Measurements from ENCODE around the gene DNAH17.

DNAH17 gene

DNA sequence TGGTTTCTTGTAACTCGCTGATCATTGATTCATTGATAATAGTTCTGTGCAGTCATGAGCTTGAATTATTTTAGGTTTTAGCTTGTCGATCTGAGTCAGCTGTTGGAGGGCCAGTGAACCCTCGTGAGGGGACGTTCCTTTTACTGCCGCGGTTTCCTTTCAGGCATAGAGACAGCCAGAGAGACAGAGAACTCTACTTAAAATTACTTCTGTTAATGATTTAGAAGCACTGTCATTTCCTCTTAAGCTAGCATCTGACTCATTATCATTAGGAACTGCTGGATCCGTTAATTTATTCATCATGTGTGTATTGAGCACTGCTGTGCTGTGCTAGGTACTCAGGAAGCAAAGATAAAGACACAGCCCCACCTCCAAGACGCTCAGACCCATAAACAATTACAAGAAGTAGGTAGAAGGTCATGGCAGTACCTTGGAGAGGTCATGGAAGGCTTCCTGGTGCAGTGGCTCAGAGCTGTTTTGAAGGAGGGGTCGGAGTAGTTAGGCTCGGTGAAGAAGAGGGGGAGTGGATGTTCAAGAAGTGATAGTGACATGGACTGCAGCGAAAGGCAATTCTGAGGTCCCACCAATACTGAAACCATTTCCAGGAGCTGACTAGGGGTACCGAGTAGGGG lies 195.5 kb downstream of the DNAH17 start:
- Histone ChIP-seq H3K9me3 (ENCODE audit: control insufficient read depth, insufficient read depth, low read depth, low read length) (no peaks in the 10 kb centered on the region), H3K27ac (ENCODE audit: extremely low read depth, low read depth, low read length) (no peak overlapping the region), H3K36me3 (ENCODE audit: control insufficient read depth in 2 of 2, insufficient read depth in 1 of 2, low read length in 2 of 2) (peaks cover 8 to 17% of the 10 kb centered on the region in 2 experiments), H3K4me1 (ENCODE audit: control insufficient read depth, insufficient read depth, low read length) (peaks cover 9% of the 10 kb centered on the region), H3K4me3 (ENCODE audit: low read depth, low read length) (no peak overlapping the region)
- POLR2A ChIA-PET = interaction anchor here (1.2 kb wide), 1 partner anchor 21 kb away, joined by 4 read pairs; no protein-coding TSS in a partner anchor
- no peak for TF ChIP-seq ZEB2 (tag by site-specific recombination; IDR thresholded peaks at IDR 0.05)
- TF ChIP-seq RBAK (tag by site-specific recombination; IDR thresholded peaks at IDR 0.05) = no peak
- TF ChIP-seq ZNF623 (tag by site-specific recombination; IDR thresholded peaks at IDR 0.05) = no peak
- TF ChIP-seq, protein P1, sequence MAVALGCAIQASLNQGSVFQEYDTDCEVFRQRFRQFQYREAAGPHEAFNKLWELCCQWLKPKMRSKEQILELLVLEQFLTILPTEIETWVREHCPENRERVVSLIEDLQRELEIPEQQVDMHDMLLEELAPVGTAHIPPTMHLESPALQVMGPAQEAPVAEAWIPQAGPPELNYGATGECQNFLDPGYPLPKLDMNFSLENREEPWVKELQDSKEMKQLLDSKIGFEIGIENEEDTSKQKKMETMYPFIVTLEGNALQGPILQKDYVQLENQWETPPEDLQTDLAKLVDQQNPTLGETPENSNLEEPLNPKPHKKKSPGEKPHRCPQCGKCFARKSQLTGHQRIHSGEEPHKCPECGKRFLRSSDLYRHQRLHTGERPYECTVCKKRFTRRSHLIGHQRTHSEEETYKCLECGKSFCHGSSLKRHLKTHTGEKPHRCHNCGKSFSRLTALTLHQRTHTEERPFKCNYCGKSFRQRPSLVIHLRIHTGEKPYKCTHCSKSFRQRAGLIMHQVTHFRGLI (tag by site-specific recombination; IDR thresholded peaks at IDR 0.05) = no peak
- TF ChIP-seq, protein P2, sequence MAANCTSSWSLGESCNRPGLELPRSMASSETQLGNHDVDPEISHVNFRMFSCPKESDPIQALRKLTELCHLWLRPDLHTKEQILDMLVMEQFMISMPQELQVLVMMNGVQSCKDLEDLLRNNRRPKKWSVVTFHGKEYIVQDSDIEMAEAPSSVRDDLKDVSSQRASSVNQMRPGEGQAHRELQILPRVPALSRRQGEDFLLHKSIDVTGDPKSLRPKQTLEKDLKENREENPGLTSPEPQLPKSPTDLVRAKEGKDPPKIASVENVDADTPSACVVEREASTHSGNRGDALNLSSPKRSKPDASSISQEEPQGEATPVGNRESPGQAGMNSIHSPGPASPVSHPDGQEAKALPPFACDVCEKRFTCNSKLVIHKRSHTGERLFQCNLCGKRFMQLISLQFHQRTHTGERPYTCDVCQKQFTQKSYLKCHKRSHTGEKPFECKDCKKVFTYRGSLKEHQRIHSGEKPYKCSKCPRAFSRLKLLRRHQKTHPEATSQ (tag by site-specific recombination; IDR thresholded peaks at IDR 0.05) = no peak
- peak; percentile 96 for TF ChIP-seq REST (tag by site-specific recombination; IDR thresholded peaks at IDR 0.05)
- no peak for TF ChIP-seq ZNF629 (tag by site-specific recombination; IDR thresholded peaks at IDR 0.05)
- TF ChIP-seq OSR2 (tag by site-specific recombination; IDR thresholded peaks at IDR 0.05) = no peak
- TF ChIP-seq ZNF624 (tag by site-specific recombination; IDR thresholded peaks at IDR 0.05) = no peak
- no peak for TF ChIP-seq ZNF354C (tag by site-specific recombination; IDR thresholded peaks at IDR 0.05; ENCODE audit: borderline replicate concordance, low read depth)
- TF ChIP-seq ZNF366 (tag by site-specific recombination; conservative IDR thresholded peaks at IDR 0.05) = peak; percentile 48
- TF ChIP-seq ZNF600 (tag by site-specific recombination; IDR thresholded peaks at IDR 0.05) = 0 out of 2 replicates have a peak, but pooled peaks have one; percentile 17
- CTCF ChIA-PET = interaction anchor here (0.8 to 2.1 kb wide), 4 partner anchors 8 to 21 kb away, joined by 3 to 9 read pairs (median 4); no protein-coding TSS in a partner anchor

DNA sequence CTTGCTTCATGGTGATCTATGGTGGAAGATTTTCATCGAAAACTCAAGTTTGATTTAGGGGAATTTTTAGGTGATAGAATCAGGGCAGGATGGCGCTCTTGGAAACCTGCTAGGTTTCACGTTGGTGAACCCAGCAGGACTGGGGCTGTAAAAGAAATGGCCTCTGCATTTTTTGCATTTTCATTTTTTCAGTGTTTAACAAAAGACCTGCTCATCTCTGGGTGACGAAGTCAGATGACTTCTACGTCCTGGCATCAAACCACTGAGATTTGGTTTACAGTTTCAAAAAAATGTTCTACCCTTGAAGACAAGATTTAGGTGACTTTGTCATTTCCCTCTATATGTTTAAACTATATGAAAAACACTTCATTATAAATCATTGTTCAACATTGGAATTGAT lies 196.8 kb downstream of the DNAH17 start:
- H3K4me1 ChIP-seq (ENCODE audit: control insufficient read depth, insufficient read depth, low read length) = peaks cover 5% of the 10 kb centered on the region
- no peak for TF ChIP-seq ZFHX2 (tag by site-specific recombination; conservative IDR thresholded peaks at IDR 0.05)
- TF ChIP-seq ZNF837 (tag by site-specific recombination; IDR thresholded peaks at IDR 0.05) = no peak
- TF ChIP-seq TSHZ1 (tag by site-specific recombination; IDR thresholded peaks at IDR 0.05; ENCODE audit: borderline replicate concordance) = no peak
- TF ChIP-seq RBAK (tag by site-specific recombination; IDR thresholded peaks at IDR 0.05) = no peak
- TF ChIP-seq ZNF473 (tag by site-specific recombination; IDR thresholded peaks at IDR 0.05) = no peak
- TF ChIP-seq ZNF184 (tag by site-specific recombination; IDR thresholded peaks at IDR 0.05) = no peak
- no peak for TF ChIP-seq ZNF211 (tag by site-specific recombination; IDR thresholded peaks at IDR 0.05; ENCODE audit: low read depth)
- no peak for TF ChIP-seq MYNN (tag by site-specific recombination; IDR thresholded peaks at IDR 0.05; ENCODE audit: borderline replicate concordance)
- TF ChIP-seq ZNF391 (tag by site-specific recombination; IDR thresholded peaks at IDR 0.05; ENCODE audit: borderline replicate concordance, low read depth) = no peak
- TF ChIP-seq WT1 (tag by site-specific recombination; IDR thresholded peaks at IDR 0.05) = no peak
- TF ChIP-seq, protein P3, sequence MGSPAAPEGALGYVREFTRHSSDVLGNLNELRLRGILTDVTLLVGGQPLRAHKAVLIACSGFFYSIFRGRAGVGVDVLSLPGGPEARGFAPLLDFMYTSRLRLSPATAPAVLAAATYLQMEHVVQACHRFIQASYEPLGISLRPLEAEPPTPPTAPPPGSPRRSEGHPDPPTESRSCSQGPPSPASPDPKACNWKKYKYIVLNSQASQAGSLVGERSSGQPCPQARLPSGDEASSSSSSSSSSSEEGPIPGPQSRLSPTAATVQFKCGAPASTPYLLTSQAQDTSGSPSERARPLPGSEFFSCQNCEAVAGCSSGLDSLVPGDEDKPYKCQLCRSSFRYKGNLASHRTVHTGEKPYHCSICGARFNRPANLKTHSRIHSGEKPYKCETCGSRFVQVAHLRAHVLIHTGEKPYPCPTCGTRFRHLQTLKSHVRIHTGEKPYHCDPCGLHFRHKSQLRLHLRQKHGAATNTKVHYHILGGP (tag by site-specific recombination; IDR thresholded peaks at IDR 0.05) = no peak
- no peak for TF ChIP-seq ZNF266 (tag by site-specific recombination; IDR thresholded peaks at IDR 0.05; ENCODE audit: low read depth)
- no peak for TF ChIP-seq YY2 (tag by site-specific recombination; IDR thresholded peaks at IDR 0.05)

More for the DNA sequence above, 196.8 kb downstream of the DNAH17 start:
- POLR2A ChIA-PET = no interaction called here
- Histone ChIP-seq H3K36me3 (ENCODE audit: control insufficient read depth in 2 of 2, insufficient read depth in 1 of 2, low read length in 2 of 2) (peaks cover 8 to 17% of the 10 kb centered on the region in 2 experiments), H3K27ac (ENCODE audit: extremely low read depth, low read depth, low read length) (no peak overlapping the region), H3K9me3 (ENCODE audit: control insufficient read depth, insufficient read depth, low read depth, low read length) (no peaks in the 10 kb centered on the region), H3K4me3 (ENCODE audit: low read depth, low read length) (no peak overlapping the region)
- CTCF ChIA-PET = interaction anchor here (0.5 to 1.4 kb wide), 5 partner anchors 21 to 107 kb away, joined by 3 to 4 read pairs (median 3); partner anchors contain the start of gene SOCS3

Data from HEK293 (cell line).